RWPE2 (cell line): ENCODE data around the gene HYOU1.

Source experiments
- ATAC-seq: fragments of 200-7000 bp; cut with Tn5 transposase; 3 replicates; pipeline ENCODE4 v1.9.1; 2021; ENCODE audit warnings: low read depth
- DNase-seq: peaks from one replicate; pipeline ENCODE4 v3.0.0-alpha.2; 2020; ENCODE audit warnings: low spot score
- H3K27ac ChIP-seq: fragments of 450-650 bp; 2 replicates; pipeline ENCODE4 v1.5.1; 2017; ENCODE audit warnings: mild to moderate bottlenecking; ENCODE audit not compliant: poor library complexity, severe bottlenecking
- H3K27me3 ChIP-seq: fragments of 250-450 bp; sonication (Bioruptor Pico); 2 replicates; pipeline ENCODE4 v1.5.1; 2021; ENCODE audit warnings: mild to moderate bottlenecking, moderate library complexity; ENCODE audit not compliant: insufficient read depth, poor library complexity, severe bottlenecking
- H3K36me3 ChIP-seq: fragments of 250-450 bp; sonication (Bioruptor Pico); 2 replicates; pipeline ENCODE4 v1.5.1; 2020; ENCODE audit warnings: low read depth, mild to moderate bottlenecking, moderate library complexity
- H3K4me1 ChIP-seq: fragments of 250-450 bp; sonication (Bioruptor Pico); 2 replicates; pipeline ENCODE4 v1.5.1; 2021; ENCODE audit warnings: mild to moderate bottlenecking, moderate library complexity; ENCODE audit not compliant: insufficient read depth, poor library complexity, severe bottlenecking
- H3K4me3 ChIP-seq: fragments of 250-450 bp; sonication (Bioruptor Pico); 2 replicates; pipeline ENCODE4 v1.5.1; 2021; ENCODE audit warnings: mild to moderate bottlenecking, moderate library complexity; ENCODE audit not compliant: severe bottlenecking
- H3K9me3 ChIP-seq: fragments of 250-450 bp; sonication (Bioruptor Pico); 2 replicates; pipeline ENCODE4 v1.5.1; 2021; ENCODE audit warnings: mild to moderate bottlenecking, moderate library complexity; ENCODE audit not compliant: severe bottlenecking
- TF ChIP-seq, protein P1 (sequence below): fragments of 450-650 bp; IDR thresholded peaks from one replicate; pipeline ENCODE4 v1.5.1; 2017; ENCODE audit warnings: mild to moderate bottlenecking, moderate library complexity; ENCODE audit not compliant: poor library complexity, severe bottlenecking

The HYOU1 gene

GRCh38 chr11:119026970-119027369, 30.0 kb downstream of the HYOU1 start:
- H3K4me1 ChIP-seq = peaks cover 8% of the 10 kb centered on the region
- ATAC-seq (no peak), DNase-seq (no peak)
- no peak overlapping the region for H3K27ac ChIP-seq
- TF ChIP-seq, protein P1, sequence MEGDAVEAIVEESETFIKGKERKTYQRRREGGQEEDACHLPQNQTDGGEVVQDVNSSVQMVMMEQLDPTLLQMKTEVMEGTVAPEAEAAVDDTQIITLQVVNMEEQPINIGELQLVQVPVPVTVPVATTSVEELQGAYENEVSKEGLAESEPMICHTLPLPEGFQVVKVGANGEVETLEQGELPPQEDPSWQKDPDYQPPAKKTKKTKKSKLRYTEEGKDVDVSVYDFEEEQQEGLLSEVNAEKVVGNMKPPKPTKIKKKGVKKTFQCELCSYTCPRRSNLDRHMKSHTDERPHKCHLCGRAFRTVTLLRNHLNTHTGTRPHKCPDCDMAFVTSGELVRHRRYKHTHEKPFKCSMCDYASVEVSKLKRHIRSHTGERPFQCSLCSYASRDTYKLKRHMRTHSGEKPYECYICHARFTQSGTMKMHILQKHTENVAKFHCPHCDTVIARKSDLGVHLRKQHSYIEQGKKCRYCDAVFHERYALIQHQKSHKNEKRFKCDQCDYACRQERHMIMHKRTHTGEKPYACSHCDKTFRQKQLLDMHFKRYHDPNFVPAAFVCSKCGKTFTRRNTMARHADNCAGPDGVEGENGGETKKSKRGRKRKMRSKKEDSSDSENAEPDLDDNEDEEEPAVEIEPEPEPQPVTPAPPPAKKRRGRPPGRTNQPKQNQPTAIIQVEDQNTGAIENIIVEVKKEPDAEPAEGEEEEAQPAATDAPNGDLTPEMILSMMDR = no peak
- peaks cover 49% of the 10 kb centered on the region for H3K36me3 ChIP-seq
- H3K27me3 ChIP-seq = no peaks in the 10 kb centered on the region
- no peaks in the 10 kb centered on the region for H3K9me3 ChIP-seq
- no peak overlapping the region for H3K4me3 ChIP-seq

GRCh38 chr11:119025978-119026766, 30.8 kb downstream of the HYOU1 start:
- TF ChIP-seq, protein P1 = no peak
- H3K9me3 ChIP-seq = no peaks in the 10 kb centered on the region
- H3K36me3 ChIP-seq = peaks cover 57% of the 10 kb centered on the region
- DNase-seq (no peak), ATAC-seq (no peak)
- H3K27me3 ChIP-seq = no peaks in the 10 kb centered on the region
- H3K27ac ChIP-seq = no peak overlapping the region
- no peak overlapping the region for H3K4me3 ChIP-seq
- H3K4me1 ChIP-seq = peaks cover 8% of the 10 kb centered on the region

DNA sequence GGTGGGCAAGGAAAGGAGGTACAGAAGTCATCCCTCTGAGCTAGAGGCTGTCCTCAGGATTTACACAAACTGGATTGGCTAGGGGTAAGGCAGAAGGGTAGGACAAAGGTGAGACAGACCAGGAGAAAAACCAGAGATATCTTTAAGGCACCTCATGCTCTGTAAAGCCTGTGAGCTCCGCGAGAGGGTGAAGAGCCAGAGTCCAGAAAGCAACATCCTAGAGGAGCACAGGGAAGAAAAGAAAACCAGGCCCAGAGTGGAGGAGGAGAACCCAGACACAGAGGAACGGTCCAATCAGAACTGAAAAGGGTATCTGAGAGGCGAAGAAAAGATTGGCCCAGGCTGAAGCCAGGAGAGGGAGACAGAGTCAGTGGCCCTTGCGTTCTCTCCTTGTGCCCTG, 31.5 kb downstream of the HYOU1 start:
- H3K27me3 ChIP-seq = no peaks in the 10 kb centered on the region
- H3K4me1 ChIP-seq = peaks cover 12% of the 10 kb centered on the region
- H3K4me3 ChIP-seq = no peak overlapping the region
- H3K36me3 ChIP-seq = peaks cover 61% of the 10 kb centered on the region
- TF ChIP-seq, protein P1 = no peak
- no peak for ATAC-seq
- no peak overlapping the region for H3K27ac ChIP-seq
- H3K9me3 ChIP-seq = no peaks in the 10 kb centered on the region
- DNase-seq = no peak

GRCh38 chr11:119025099-119025473, 31.9 kb downstream of the HYOU1 start:
- Histone ChIP-seq H3K27me3 (no peaks in the 10 kb centered on the region), H3K9me3 (no peaks in the 10 kb centered on the region), H3K4me3 (no peak overlapping the region), H3K36me3 (peaks cover 64% of the 10 kb centered on the region), H3K4me1 (peaks cover 12% of the 10 kb centered on the region), H3K27ac (no peak overlapping the region)
- no peak for DNase-seq
- TF ChIP-seq, protein P1 = no peak
- ATAC-seq = no peak

DNA sequence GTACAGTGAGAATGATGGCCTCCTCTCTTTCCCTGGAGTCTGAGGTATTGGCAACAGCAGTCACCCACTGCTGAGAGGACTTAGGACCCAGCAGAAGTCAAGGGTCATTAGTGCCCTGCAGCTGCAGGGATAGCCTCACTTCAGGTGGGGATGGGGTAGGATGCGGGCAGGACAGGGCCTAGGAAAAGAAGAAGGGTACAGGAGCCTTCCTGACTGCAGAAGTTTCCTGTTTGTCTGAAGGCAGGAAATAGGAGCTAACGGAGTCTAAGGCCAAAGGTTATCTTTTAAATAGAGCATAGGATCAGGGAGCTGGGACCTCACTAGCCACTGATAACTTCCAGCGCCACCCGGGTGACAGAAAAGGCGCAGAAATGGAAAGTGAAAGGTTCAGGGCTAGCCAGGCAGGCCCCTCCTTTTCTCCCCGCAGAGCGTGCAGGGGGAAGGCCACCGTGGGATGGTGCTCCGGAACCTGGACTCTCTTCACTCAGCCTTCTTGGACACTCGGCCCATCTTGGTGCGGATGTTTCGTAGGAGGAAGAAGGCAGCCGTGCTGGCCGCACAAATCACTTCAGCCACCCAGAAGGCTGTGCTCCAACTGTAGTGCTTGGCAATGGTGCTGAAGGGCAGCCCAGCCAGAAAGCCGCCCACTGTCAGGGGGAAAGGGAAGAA, 32.4 kb downstream of the HYOU1 start:
- TF ChIP-seq, protein P1 = no peak
- H3K27ac ChIP-seq = peak overlapping the region; percentile 24
- H3K4me3 ChIP-seq = no peak overlapping the region
- H3K36me3 ChIP-seq = peaks cover 68% of the 10 kb centered on the region
- peaks cover 11% of the 10 kb centered on the region for H3K4me1 ChIP-seq
- no peak for ATAC-seq
- H3K27me3 ChIP-seq = no peaks in the 10 kb centered on the region
- no peak for DNase-seq
- no peaks in the 10 kb centered on the region for H3K9me3 ChIP-seq
